Bone marrow (tissue), 2 donors: ENCODE measurements around the gene TP53.
A peak's percentile ranks its signal among the peaks of the same experiment; 100 is the strongest.

Experiments
- DNase-seq, 2 donors: peaks; one replicate each; lab custom pipeline; 2025; lab: John Stamatoyannopoulos, UW

Gene TP53

GRCh38 chr17:7706631-7707354 lies 19.5 kb upstream of the TP53 start:
- no peak for DNase-seq

- no peak for DNase-seq
Observed at GRCh38 chr17:7705269-7706255, 18.3 kb upstream of the TP53 start.

DNA sequence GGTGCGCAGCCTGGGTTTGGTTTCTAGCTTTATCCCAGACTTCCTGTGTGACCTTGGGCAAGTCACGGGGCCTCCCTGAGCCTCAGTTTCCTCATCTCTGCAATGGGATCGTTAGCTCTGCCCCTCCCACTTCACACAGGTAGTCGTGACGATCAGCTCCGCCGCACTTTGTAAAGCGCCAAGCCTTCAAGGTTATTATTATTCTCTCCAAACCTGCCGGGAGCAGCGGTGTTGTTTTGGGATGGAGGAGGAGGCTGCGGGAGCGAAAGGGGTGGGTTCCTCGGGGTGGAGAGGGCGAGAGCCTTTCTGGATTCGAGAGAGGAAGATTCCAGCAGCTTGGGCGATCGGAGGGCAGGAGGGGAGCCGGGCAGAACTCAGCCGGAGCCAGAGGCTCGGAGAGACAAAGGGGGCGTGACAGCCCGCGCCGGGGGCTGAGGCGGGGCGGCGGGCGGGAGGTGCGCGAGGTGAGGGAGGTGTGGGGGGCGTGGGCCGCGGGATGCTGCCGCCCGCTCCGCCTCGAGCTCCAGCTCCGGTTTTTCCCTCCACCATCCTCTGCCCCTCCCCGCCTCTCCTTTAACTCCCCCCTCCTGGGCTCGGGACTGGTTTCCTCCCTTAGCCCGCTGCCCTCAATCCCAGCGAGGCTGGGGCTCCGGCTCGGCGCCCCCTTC lies 17.4 kb upstream of the TP53 start, which contains the start of gene EFNB3:
EFNB3 (plus strand) TSS at position 602 of the 668 bp plus-strand sequence. CDS start 397 bp downstream, outside the sequence.
- DNase-seq, result no peak

DNA sequence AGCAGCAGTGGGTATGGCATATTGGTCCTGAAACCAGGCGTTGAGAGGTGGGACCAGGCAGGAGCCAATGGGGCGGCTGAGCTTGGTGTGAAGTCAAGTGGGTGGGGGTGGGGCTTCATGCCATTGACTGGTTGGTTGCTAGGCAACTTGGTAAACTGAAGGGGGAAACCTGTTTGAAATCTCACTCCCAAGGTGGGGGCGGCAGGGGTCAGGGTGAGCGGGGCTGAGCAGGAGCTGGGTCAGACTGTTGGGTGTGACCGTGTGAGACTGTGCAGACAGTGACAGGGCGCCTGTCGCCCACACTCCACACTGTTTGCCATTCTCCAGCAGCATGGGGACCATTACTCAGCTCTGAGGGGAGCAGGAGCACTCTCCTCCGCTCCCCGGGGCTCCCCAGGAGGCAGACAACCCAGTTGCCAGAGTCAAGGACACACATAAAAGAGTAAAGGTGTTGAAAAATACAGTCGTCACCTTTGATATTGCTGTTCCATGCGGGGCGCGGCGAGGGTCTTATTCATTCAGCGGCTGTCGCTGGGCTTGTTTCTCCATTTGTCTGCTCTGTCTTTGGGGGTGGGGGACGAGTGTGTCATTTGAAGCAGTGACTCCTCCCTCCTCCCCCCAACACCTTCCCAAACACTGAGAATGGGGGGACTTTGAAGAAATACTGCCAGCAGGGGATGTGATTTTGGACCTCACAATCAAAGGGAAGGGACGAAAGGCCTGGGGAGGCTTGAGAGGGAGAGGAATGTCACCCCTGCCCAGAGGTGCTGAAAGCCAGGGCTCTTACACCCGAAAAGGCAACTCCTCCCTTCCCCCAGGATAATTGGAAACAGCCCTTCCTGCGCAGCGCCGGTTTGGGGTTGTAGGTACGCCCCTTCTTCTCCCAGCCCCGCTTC lies 16.5 kb upstream of the TP53 start:
- DNase-seq, result no peak

GRCh38 chr17:7702776-7703175 lies 15.5 kb upstream of the TP53 start:
- no peak for DNase-seq

GRCh38 chr17:7701681-7702080 lies 14.4 kb upstream of the TP53 start:
- no peak for DNase-seq

DNA sequence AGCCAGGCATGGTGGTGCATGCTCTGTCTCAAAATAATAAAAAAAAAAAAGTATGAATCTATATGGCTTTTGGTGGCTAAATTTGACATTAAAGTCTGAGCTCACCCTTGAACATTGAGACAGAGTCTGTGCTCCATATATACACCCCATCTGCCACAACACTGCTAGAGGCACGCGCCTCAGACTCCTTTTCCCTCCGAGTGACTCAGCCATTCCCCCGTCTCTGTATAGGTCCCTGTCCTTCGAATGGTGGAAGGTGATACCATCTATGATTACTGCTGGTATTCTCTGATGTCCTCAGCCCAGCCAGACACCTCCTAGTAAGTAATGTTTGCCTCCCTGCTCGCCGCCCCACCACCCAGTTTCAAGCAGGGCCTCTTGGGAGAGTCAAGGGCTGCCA lies 13.2 kb upstream of the TP53 start:
- no peak for DNase-seq

- no peak for DNase-seq
Observed at GRCh38 chr17:7697828-7698588, 10.7 kb upstream of the TP53 start.

- DNase-seq, result no peak
Observed at GRCh38 chr17:7695586-7695985, 8.3 kb upstream of the TP53 start.

DNA sequence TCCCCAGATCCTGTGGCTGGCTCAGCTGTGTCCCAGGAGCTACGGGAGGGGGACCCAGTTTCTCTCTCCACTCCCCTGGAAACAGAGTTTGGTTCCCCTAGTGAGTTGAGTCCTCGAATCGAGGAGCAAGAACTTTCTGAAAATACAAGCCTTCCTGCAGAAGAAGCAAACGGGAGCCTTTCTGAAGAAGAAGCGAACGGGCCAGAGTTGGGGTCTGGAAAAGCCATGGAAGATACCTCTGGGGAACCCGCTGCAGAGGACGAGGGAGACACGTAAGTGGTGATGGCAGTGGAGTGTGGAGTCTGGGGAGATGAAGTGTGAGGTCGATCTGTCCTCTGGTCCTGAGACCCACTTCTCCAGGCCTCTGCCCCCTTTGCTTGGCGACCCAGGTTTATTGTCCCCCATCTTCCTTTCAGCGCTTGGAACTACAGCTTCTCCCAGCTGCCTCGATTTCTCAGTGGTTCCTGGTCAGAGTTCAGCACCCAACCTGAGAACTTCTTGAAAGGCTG lies 1.6 kb upstream of the TP53 start:
- DNase-seq, result no peak

DNA sequence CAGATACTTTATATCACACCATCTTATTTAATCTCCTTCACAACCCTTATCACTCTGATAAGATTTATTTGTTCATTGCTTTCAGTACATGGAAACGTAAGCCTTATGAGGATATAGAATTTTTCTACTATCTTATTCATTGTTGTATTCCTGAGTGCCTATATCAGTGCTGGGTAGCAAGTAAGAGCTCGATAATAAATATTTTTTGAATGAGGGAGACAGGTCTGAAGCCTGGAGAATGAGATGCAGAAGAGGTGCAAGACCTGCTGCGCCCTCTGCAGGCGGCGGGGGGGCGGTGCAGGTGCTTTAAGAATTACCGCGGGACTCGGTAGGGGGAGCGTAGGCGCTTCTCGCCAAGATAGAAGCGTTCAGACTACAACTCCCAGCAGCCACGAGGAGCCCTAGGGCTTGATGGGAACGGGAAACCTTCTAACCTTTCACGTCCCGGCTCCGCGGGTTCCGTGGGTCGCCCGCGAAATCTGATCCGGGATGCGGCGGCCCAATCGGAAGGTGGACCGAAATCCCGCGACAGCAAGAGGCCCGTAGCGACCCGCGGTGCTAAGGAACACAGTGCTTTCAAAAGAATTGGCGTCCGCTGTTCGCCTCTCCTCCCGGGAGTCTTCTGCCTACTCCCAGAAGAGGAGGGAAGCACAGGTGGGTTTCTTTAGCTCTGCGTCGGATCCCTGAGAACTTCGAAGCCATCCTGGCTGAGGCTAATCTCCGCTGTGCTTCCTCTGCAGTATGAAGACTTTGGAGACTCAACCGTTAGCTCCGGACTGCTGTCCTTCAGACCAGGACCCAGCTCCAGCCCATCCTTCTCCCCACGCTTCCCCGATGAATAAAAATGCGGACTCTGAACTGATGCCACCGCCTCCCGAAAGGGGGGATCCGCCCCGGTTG lies 868 bp upstream of the TP53 start, which contains the start of gene WRAP53:
WRAP53 (plus strand) TSS at position 570 of the 900 bp plus-strand sequence; CDS start at position 742, 172 bp downstream.
- peak; percentile 73 to 94 for DNase-seq

GRCh38 chr17:7686222-7687071 lies 843 bp downstream of the TP53 start:
- DNase-seq, result peak; percentile 76 to 97

- DNase-seq, result peak; percentile 76 to 97
Observed at GRCh38 chr17:7685533-7686221, 1.6 kb downstream of the TP53 start.

DNA sequence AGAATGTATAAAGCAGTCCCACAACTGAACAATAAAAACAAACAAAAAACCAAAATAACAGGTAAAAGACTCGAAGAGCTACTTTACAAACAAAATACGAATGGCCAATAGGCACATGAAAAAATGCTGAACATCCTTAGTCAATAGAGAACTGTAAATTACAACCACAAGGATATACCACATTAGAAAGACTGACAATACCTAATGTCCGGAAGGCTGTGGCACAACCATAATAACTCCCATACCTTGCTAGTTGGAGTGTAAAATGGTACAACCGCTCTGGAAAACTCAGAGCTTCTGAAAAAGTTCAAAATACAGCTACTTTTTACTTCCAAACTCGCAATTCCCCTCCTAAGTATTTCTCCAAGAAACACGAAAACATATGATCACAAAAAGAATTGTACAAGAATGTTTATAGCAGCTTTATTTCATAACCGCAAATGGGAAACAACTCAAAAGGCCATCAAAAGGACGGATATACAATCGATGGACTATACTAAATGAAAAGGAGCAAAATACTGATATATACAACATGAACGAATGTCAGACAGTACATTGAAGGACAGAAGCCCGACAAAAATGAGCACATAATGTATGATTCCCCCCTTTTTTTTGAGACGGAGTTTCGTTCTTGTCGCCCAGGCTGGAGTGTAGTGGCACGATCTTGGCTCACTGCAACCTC lies 2.3 kb downstream of the TP53 start:
- DNase-seq, result no peak

GRCh38 chr17:7677388-7678067 lies 9.8 kb downstream of the TP53 start:
- no peak for DNase-seq

- no peak for DNase-seq
Observed at GRCh38 chr17:7676533-7676932, 10.8 kb downstream of the TP53 start.
